Right lobe of liver (tissue), 6 donors: ENCODE data around the gene DOCK1. TPM values are rescaled to one million over a fixed set of nuclear protein-coding genes. Genes with fewer than 3 reads are reported as not detected.
A peak's percentile ranks its signal among the peaks of the same experiment; 100 is the strongest.

ENCODE experiments used
- ATAC-seq, 4 donors: fragments of 200-7000 bp; cut with Tn5 transposase; one replicate each; pipeline ENCODE4 v1.9.1; 2020; ENCODE audit warnings: mild to moderate bottlenecking in 4 of 4, moderate library complexity in 4 of 4
- DNase-seq, 3 donors: peaks; one replicate each; pipeline ENCODE4 v3.0.0-alpha.2; 2020
- H3K27ac ChIP-seq, 3 donors: fragments of 200-600 bp; one replicate each; pipeline ENCODE4 v1.8.0; 2022
- H3K27me3 ChIP-seq, 2 donors: fragments of 200-600 bp; one replicate each; pipeline ENCODE4 v1.8.0; 2022
- H3K36me3 ChIP-seq, 4 donors: fragments of 200-600 bp; sonication (generic) in 1 of 4; one replicate each; pipeline versions ENCODE4 v1.5.1 to v1.8.0; 2017 to 2022; ENCODE audit warnings: control low read depth in 1 of 4
- H3K4me1 ChIP-seq, 4 donors: fragments of 200-600 bp; sonication (generic) in 1 of 4; one replicate each; pipeline versions ENCODE4 v1.5.1 to v1.8.0; 2017 to 2022; ENCODE audit warnings: control low read depth in 1 of 4
- H3K4me3 ChIP-seq, 3 donors: fragments of 200-600 bp; one replicate each; pipeline ENCODE4 v1.8.0; 2022
- H3K9me3 ChIP-seq, 4 donors: fragments of 200-600 bp; sonication (generic) in 1 of 4; one replicate each; pipeline versions ENCODE4 v1.5.1 to v1.8.0; 2017 to 2022; ENCODE audit warnings: control low read depth in 1 of 4
- CTCF ChIP-seq, 4 donors: fragments of 200-600 bp in 3 of 4; fragments of 450-650 bp in 1 of 4; IDR thresholded peaks; one replicate each; pipeline versions ENCODE4 v1.5.1 to v1.8.0; 2016 to 2022; ENCODE audit warnings: antibody characterized with exemption in 4 of 4, mild to moderate bottlenecking in 2 of 4
- POLR2A ChIP-seq: fragments of 450-650 bp; IDR thresholded peaks from one replicate; pipeline ENCODE4 v1.6.1; 2017; ENCODE audit warnings: antibody characterized with exemption, mild to moderate bottlenecking
- WGBS: methylation state at CpG from one replicate; pipeline ENCODE4 v1.1.6; 2018; ENCODE audit warnings: low coverage, low lambda C conversion rate; ENCODE audit not compliant: insufficient coverage; ENCODE audit errors: missing lambda C conversion rate; 5-methylcytosine and 5-hydroxymethylcytosine counted together
- intact Hi-C, 2 donors: fragments of 100-400 bp; cut with DNase I; formaldehyde crosslinking; loops; one replicate each; pipeline versions ENCODE4 v1.11.2 to v1.14.1; 2022
- long read RNA-seq: library from polyadenylated mRNA; unstranded; transcript quantifications from one replicate; pipeline ENCODE4 v2.0.0, GENCODE V29; 2019
- total RNA-seq, 6 experiments: library from RNA; depleted of rRNA in 2 of 6; stranded (reverse); fragments of >200 nt in 2 of 6; fragmentation: NEBNext Ultra II Directional in 3 of 6; extraction: Animal tissue kit (Norgen Biotek cat#: 25700) in 3 of 6; gene quantifications; one replicate each; pipeline versions ENCODE4 v1.1.0 to v1.2.4, GENCODE V29; 2016 to 2023
- donor health status: DM: no; HTN: yes; CAD: no.
- donor health status: DM: no; HTN: no; CAD: no.
- donor health status: DM: no; HTN: no; CAD: no.
- donor health status: DM: no; HTN: yes; CAD: no.
- donor health status: DM: no; HTN: yes; CAD: no.

The DOCK1 gene
- total RNA-seq, result 10 to 100 TPM; 13.8 to 17.8 (median 14.6) TPM
- long read RNA-seq, partial matches to known transcripts, result 0 of 1 reads
- long read RNA-seq, other reads (novel, unspliced or antisense), result 1 of 1 reads

- no peaks in the 10 kb centered on the region for H3K27me3 ChIP-seq
- H3K9me3 ChIP-seq, result no peaks in the 10 kb centered on the region
- ATAC-seq (peak; percentile 90 to 94 (median 94)), DNase-seq (peak; percentile 70 to 80 (median 73))
- WGBS, result 8% methylated on average over 7 of the region's 108 CpGs
- peak within 1 kb of the TSS in 2 of 3 donors; percentile 49 to 69 for H3K27ac ChIP-seq
- no peaks in the 10 kb centered on the region for H3K36me3 ChIP-seq
- peak within 1 kb of the TSS; percentile 65 to 75 (median 73) for H3K4me3 ChIP-seq
- intact Hi-C loops, result no loop called here
- peaks cover 0 to 6% (median 0%) of the 10 kb centered on the region in 4 donors for H3K4me1 ChIP-seq
- TF ChIP-seq POLR2A (peak; percentile 42), CTCF (IDR thresholded peaks at IDR 0.05) (no peak)
These were observed at the start of gene DOCK1 for GRCh38 chr10:126904818-126905701. Gene DOCK1 (plus strand): TSS chr10:126905428. CDS start chr10:126905518, 90 bp downstream.

GRCh38 chr10:126857178-126857806 lies 47.9 kb upstream of the DOCK1 start:
- ATAC-seq (no peak), DNase-seq (no peak)
- Histone ChIP-seq H3K4me3 (no peak overlapping the region), H3K27me3 (no peaks in the 10 kb centered on the region), H3K9me3 (no peaks in the 10 kb centered on the region), H3K36me3 (no peaks in the 10 kb centered on the region), H3K27ac (no peak overlapping the region), H3K4me1 (no peaks in the 10 kb centered on the region)
- 61% methylated on average over 8 of the region's 8 CpGs for WGBS
- TF ChIP-seq CTCF (IDR thresholded peaks at IDR 0.05) (peak in 1 of 4 donors; percentile 11), POLR2A (no peak)
- intact Hi-C loops, result no loop called here

GRCh38 chr10:126867567-126868365 lies 37.5 kb upstream of the DOCK1 start:
- Histone ChIP-seq H3K9me3 (no peaks in the 10 kb centered on the region), H3K36me3 (no peaks in the 10 kb centered on the region), H3K4me1 (no peaks in the 10 kb centered on the region), H3K27ac (no peak overlapping the region), H3K27me3 (no peaks in the 10 kb centered on the region), H3K4me3 (no peak overlapping the region)
- ATAC-seq (no peak), DNase-seq (no peak)
- TF ChIP-seq POLR2A (no peak), CTCF (IDR thresholded peaks at IDR 0.05) (no peak)
- intact Hi-C loops, result no loop called here
- 68% methylated on average over 9 of the region's 9 CpGs for WGBS

- DNase-seq (no peak), ATAC-seq (no peak)
- intact Hi-C loops, result no loop called here
- no peaks in the 10 kb centered on the region for H3K9me3 ChIP-seq
- H3K27me3 ChIP-seq, result no peaks in the 10 kb centered on the region
- TF ChIP-seq POLR2A (no peak), CTCF (IDR thresholded peaks at IDR 0.05) (no peak)
- H3K4me3 ChIP-seq, result no peak overlapping the region
- no peaks in the 10 kb centered on the region for H3K36me3 ChIP-seq
- no peak overlapping the region for H3K27ac ChIP-seq
- WGBS, result 56% methylated on average over 6 of the region's 6 CpGs
- H3K4me1 ChIP-seq, result no peaks in the 10 kb centered on the region
These were observed 36.9 kb upstream of the DOCK1 start for GRCh38 chr10:126868371-126868770.
